Fibroblast of pulmonary artery (primary cell): ENCODE measurements around the gene SDE2.
"Not testable (repeated sequence)": the region's sequence is repeated elsewhere in the genome, so short reads cannot be mapped to it uniquely, and the experiment has no call there.

Experiments used
- DNase-seq: peaks from one replicate; pipeline ENCODE4 v3.0.0-alpha.2; 2010; ENCODE audit warnings: low read depth
- H3K4me3 ChIP-seq: replicated peaks from 2 replicates; pipeline ENCODE4 v1.5.1; 2011; ENCODE audit warnings: low read depth, mild to moderate bottlenecking, control low read depth, low read length, moderate library complexity
- CTCF ChIP-seq: IDR thresholded peaks from 2 replicates; pipeline ENCODE4 v1.5.1; 2011; ENCODE audit warnings: mild to moderate bottlenecking, control low read depth, low read length, inconsistent platforms; ENCODE audit errors: missing control alignments

Gene SDE2

GRCh38 chr1:225973158-225973557, 26.0 kb downstream of the SDE2 start:
- no peak for TF ChIP-seq CTCF
- no peak overlapping the region for H3K4me3 ChIP-seq
- no peak for DNase-seq

DNA sequence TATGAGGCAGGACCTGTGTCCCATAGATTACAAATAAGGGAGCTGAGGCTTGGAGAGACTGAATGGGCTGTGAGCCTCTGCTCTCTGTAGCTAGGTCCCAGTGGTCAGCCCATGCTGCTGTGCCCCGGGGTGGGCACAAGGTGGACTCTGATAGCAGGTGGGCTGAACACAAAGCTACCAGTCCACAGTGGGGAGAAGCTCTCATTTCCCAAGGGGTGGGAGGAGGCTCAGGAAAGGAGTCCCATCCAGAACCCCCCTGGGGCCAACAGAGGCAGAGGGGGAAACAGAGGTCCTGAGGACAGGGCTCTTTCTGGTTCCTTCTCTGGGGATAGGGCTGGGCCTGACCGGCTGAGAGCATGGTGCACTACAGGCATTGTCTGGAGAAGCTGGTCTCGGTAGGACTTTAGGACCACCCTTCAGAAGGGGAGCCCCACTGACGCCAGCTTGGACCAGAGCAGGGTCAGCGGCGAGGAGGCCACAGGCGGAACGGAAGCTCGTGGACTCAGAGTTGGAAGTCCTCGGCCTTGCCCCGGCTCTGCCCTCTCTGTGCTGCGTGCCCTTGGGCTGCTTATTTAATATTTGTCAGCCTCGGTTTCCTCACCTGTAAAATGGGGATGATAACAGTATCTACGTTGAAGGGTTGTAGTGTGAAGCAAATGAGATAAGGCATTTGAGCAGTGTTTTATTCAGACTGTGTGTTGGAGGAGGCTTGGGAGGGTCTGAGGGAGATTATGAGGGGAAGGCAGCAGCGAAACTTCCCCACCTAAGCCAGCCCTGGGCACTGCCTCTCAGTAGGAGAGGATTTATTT, 26.6 kb downstream of the SDE2 start:
- DNase-seq = no peak
- no peak overlapping the region for H3K4me3 ChIP-seq
- TF ChIP-seq CTCF = no peak

GRCh38 chr1:225970592-225971157, 28.5 kb downstream of the SDE2 start:
- not testable (repeated sequence) for DNase-seq, H3K4me3 ChIP-seq

GRCh38 chr1:225969751-225970150, 29.4 kb downstream of the SDE2 start:
- not testable (repeated sequence) for DNase-seq, H3K4me3 ChIP-seq

DNA sequence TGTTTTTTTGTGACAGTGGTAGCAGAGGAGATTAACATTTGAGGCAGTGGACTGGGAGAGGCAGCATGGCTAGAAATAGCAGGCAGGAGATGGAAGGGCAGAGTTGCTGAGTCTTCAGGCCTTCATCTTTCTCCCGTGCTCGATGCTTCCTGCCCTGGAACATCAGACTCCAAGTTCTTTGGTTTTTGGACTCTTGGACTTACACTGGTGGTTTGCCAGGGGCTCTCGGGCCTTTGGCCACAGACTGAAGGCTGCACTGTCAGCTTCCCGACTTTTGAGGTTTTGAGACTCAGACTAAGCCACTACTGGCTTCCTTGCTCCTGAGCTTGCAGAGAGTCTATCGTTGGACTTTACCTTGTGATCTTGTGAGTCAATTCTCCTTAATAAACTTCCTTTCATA, 33.9 kb downstream of the SDE2 start:
- no peak for TF ChIP-seq CTCF
- no peak overlapping the region for H3K4me3 ChIP-seq
- DNase-seq = no peak

GRCh38 chr1:225963735-225964530, 35.2 kb downstream of the SDE2 start:
- DNase-seq = no peak
- no peak overlapping the region for H3K4me3 ChIP-seq
- TF ChIP-seq CTCF = no peak

DNA sequence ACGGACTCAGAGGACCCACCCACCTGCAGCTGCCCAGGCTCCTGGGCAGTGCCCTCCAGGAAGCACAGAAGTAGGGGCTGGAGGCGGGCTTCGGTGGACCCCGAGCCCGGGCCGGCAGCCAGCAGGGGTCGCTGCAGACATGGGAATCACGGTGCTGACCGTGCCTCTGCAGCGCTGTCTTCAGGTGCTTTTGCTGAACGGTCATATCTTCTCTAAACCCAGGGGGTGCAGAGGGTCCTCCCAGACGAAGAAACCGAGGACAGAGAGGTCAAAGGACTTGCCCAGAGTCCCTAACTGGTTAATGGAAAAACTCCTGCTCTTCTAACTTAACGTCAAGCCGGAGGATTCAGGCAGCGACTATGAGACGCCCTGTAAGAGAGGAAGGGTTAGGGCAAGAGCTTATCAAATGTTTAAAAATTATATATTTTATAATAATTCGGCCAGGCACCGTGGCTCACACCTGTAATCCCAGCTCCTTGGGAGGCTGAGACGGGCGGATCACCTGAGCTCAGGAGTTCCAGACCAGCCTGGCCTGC, 36.6 kb downstream of the SDE2 start:
- peak; percentile 60 for TF ChIP-seq CTCF
- peak; percentile 24 for DNase-seq
- H3K4me3 ChIP-seq = no peak overlapping the region
